DMS 273 treated with DMSO at 0.1 percent for 48 hours (cell line): ENCODE data around the gene SDS.

Experiments
- DNase-seq: peaks from one replicate; lab custom pipeline; 2025; lab: John Stamatoyannopoulos, UW

Gene SDS

DNA sequence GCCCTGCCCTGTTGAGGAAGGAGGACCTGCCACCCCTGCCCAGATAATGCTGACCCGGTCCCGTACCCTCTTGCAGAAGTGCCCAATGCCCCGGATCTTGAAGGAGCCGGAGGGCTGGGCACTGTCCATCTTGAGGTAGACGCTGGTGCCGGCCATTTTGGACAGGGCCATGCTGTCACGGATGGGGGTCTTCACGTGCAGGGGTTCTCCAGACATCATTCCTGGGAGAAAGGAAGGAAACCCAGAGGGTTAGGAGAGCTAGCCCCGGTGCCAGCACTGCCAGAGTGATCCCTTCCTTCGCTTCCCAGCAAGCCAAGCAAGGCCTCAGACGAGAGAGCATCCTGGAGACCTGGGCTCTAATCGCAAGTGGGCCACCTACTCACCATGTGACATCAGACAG is 4.2 kb downstream of the SDS start:
- DNase-seq = no peak

GRCh38 chr12:113398346-113399290 is 5.1 kb downstream of the SDS start:
- DNase-seq = no peak

- no peak for DNase-seq
Observed at GRCh38 chr12:113397497-113398197, 6.0 kb downstream of the SDS start.

GRCh38 chr12:113396828-113397496 is 6.7 kb downstream of the SDS start:
- no peak for DNase-seq

DNA sequence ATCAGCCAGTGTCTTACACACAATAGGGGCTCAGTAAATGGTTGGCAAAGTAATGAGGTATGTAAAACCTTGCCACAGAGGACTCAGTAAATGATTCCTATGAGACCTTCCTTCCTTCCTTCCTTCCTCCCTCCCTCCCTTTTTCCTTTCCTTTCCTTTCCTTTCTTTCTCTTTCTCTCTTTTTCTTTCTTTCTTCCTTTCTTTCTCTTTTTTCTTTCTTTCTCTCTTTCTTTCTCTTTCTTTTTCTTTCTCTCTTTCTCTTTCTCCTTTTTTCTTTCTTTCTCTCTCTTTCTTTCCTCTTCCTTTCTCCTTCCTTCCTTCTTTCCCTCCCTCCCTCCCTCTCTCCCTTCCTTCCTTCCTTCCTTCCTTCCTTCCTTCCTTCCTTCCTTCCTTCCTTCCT is 7.5 kb downstream of the SDS start:
- no peak for DNase-seq

DNA sequence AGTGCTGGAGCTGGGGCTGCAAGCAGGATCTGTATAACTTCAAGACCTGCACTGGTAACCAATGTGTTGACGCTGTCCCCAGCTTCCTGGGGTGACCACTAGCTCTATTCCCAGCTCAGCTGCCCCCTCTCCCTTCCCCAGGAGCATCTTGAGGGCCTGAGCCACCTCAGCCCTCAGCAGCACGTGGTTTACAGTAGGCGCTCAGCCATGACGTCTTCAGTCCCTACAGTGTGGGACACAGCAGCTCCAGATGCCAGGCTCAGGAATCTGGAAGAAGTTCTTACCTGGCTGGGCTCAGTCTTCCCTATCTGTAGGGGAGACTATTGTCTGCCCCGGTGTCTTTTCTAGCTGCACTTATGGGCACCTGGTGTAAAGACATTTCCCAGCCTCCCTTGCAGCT is 8.6 kb downstream of the SDS start:
- no peak for DNase-seq

DNA sequence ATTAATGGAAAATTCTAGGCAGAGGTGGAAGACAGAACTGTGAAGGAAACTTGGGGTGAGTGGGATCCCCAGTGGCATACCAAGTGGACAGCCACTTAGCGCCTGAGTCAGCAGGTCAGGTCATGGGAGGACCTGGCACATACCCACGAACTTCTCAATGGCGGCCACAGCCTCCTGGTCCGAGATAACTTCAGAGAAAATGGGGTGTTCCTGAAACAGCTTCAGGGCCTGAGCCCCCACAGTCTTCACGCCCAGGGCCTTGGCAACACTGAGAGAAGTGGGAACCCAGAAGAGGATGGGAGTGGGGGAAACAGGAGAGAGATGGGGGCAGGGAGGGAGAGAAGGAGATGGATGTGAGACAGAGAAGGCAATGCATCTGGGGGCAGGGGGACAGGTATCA is 9.9 kb downstream of the SDS start:
- no peak for DNase-seq

- DNase-seq = no peak
Observed at GRCh38 chr12:113392988-113393579, 10.6 kb downstream of the SDS start.

- no peak for DNase-seq
Observed at GRCh38 chr12:113392520-113392919, 11.2 kb downstream of the SDS start.

DNA sequence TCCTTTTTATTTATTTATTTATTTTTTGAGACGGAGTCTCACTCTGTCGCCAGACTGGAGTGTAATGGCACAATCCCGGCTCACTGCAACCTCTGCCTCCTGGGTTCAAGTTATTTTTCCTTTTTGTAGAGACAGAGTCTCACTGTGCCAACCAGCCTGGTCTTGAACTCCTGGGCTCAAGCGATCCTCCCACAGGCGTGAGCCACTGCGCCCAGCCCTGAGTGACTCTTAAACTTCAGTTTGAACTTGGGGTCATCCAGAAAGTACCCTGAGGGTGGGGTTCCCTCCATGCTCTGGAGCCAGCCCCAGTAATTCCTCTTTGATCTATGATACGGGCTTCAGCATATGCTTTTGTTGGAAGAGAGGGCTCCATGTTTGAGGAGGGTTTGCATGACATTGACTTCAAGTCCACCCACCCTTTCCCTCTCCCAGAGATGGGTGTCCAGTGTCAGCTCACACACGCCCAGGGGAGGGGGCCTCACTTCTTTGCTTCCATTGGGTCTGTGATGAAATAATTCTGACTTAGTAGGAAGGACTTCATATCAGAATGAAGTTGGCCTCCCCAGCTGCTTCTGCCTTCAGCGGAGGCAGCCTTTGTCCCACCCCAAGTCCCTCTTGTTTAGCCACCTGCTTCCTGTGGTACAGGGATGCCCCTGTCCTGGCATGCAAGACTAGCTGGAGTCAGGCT is 11.9 kb downstream of the SDS start:
- no peak for DNase-seq

DNA sequence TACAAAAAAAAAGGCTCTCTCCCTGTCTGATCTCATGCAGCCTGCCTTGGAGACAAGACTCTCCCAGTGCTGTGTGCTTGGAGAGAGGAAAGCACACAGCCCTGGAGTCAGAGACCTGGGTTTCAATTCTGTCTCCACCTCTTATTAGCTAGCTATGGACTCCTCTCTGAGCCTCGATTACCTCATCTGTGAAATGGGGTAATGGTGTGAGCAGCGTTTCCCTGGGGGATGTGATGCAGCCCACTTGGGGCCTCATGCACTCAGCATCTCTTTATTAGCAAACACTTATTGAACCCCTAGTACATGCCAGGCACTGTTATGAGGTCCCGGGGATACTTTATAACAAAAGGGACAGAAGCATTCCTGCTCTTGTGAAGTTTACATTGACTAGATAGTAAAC is 12.5 kb downstream of the SDS start:
- DNase-seq = no peak

GRCh38 chr12:113390064-113391043 is 13.3 kb downstream of the SDS start:
- no peak for DNase-seq

DNA sequence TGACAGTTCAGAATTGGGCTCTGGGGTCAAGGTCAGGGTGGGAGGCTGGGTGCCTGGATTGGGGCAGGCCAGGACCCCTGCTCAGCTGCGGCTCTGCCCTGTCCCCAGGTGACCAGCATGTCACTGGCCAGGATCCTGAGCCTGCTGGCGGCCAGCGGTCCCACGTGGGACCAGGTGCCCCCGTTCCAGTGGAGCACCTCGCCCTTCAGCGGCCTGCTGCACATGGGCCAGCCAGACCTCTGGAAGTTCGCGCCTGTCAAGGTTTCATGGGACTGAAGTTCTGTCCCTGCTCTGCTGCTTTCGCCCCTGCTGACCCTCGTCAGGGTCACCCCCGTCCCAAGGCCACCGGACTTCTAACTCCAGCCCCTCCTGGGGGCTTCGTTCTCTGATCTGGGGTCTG is 15.3 kb downstream of the SDS start:
- no peak for DNase-seq

- no peak for DNase-seq
Observed at GRCh38 chr12:113387631-113388030, 16.1 kb downstream of the SDS start.

- no peak for DNase-seq
Observed at GRCh38 chr12:113386866-113387566, 16.7 kb downstream of the SDS start.

GRCh38 chr12:113385282-113385882 is 18.3 kb downstream of the SDS start:
- DNase-seq = no peak

DNA sequence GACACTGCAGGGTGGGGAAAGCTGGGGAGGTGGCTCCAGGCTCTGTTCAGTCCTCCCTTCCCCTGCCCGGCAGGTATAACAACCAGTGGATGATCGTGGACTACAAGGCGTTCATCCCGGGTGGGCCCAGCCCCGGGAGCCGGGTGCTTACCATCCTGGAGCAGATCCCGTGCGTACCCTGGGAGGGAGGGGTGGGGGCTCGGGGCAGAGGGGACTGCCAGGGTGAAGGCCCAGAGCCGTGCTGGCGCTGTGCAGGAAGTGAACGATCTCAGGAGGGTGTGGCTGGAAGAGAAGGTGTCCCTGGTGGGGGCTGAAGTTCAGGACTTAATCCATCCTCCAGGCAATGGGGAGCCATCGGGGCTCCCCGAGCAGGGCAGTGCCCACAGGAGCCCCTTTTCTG is 18.9 kb downstream of the SDS start:
- no peak for DNase-seq

GRCh38 chr12:113382206-113382605 is 21.5 kb downstream of the SDS start:
- no peak for DNase-seq

DNA sequence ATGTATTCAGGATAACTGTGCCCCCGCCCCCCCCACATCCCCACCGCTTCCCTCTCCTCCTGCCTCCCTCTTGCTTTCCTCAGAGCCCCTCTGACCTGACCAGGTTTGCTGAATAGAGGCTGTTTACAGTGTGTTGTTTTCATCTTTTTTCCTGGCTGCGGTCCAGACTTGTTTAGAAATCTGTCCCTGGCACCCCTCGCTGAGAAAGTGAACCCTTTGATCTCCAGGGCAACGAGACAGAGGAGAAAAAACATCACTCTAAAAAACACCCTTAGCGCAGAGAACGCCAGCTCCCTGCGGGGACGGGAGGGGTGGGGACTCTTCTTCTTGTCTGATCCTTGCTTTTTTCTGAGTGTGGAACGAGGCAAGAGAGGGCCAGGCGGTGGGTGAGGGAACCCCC is 22.5 kb downstream of the SDS start:
- no peak for DNase-seq

- DNase-seq = no peak
Observed at GRCh38 chr12:113378291-113378690, 25.4 kb downstream of the SDS start.
